HS-27A (cell line): ENCODE results near the gene FOXRED1.
"Not testable (repeated sequence)": the region's sequence is repeated elsewhere in the genome, so short reads cannot be mapped to it uniquely, and the experiment has no call there.

ENCODE experiments used
- DNase-seq: peaks from one replicate; pipeline ENCODE4 v3.0.0-alpha.2; 2012; ENCODE audit warnings: low read depth, missing footprints

The FOXRED1 gene

DNA sequence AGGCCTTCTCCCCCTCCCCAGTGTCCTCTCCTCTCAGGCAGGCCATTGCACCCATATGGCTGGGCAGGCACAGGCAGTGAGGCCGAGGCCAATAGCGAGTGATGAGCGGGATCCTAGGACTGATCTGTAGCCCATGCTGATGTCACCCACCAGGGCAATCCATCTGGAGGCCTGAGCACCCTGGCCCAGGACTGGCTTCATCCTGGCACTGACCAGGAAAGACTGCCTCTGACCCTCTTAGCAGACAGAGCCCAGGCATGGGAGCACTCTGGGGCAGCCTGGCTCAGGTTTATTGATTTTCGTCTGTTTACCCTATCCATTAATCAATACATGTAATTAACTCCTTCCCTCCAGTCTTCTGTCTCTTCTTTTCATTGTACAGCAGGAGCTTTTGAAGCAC, 8.8 kb downstream of the FOXRED1 start:
- DNase-seq = no peak

DNA sequence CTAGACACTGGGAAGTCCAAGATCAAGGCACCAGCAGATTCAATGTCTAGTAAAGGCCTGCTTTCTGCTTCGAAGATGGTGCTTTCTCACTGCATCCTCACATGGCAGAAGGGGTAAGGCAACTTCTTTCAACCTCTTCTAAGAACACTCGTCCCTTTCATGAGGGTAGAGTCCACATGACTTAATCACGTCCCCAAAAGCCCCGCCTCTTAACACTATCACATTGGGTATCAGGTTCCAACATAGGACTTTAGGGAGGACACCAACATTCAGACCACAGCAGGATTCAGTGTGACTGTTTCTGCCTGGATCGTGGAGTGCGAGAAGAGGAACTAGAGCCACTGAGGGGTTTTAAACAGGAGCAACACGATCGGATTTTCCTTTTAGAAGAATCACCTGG, 10.2 kb downstream of the FOXRED1 start:
- no peak for DNase-seq

DNA sequence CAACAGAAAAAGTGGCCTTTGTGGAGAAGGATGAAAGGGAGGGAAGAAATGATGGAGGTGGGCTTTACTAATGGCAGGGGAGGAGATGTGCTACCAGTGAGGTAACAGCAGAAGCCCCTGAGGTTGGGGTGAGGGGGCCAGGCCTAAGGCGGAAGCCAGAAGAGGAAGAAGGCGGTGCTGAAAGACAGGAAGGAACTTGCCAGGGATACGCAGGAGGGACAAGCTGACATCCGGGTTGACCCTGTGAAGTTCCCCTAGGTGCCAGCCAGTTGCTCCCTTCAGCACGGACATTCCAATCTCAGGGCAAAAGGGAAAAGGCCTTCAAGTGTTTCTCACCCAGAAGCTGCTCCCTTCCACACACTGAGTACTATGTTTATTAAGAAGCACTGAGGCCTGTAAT, 11.6 kb downstream of the FOXRED1 start:
- no peak for DNase-seq

DNA sequence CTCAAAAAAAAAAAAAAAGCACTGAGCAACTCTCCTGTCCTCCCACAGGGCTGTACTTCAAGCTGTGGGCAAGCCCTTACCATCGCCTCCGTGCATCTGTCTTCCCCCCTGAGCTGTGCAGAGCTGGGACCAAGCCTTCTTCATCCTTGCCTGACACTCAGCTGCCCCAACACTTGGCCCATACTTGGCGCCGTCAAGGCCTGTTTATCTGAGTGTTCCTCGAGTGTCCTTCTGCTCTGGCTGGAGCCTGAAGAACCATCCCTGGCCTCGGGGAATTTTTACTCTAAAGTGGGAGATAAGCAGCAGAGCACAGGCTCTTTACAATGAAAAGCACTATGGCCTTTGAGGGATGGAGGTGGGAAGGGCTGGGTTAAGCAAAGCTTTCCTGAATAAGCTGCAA, 12.3 kb downstream of the FOXRED1 start:
- DNase-seq = no peak

DNA sequence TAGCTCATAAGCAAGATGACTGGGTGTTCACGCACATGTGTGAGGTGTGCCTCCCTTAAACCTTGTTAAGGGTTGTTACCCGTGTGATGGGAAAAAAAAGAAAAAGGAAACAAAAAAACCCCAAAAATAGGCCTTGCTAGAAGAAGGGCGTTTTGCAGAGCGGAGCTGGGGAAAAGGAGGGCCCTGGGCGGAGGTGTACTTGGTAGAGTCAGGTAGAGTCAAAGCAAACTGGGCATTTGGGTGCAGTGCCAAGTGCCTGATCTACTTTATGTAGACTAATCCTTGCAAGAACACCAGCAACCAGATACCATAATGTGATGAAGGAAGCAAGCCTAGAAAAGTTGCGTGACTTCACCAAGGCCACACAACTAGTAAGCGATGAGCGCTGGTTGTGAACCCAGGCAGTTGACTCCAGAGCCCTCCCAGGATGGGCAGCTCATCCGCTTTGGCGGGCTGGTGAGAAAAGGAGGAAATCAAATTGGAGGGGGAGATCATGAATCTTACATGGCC, 12.8 kb downstream of the FOXRED1 start:
- DNase-seq = no peak

DNA sequence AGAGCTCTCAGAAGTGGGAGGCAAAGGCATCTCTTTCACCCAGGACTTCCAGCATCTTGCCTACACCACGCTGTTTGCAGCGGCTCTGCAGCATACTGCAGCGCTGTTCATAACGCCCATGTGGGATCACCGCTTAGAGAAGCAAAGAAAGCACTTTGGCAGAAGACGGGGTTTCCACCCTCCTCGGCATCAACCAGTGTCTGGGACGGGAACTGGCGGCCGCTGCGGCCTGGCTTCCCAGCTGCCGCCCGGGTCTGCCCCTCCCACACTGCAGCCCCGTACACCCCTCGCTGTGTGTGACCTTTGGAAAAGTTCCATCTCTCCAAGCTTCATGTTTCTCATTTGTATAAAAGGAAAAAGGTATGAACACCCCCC, 13.4 kb downstream of the FOXRED1 start:
- DNase-seq = no peak

DNA sequence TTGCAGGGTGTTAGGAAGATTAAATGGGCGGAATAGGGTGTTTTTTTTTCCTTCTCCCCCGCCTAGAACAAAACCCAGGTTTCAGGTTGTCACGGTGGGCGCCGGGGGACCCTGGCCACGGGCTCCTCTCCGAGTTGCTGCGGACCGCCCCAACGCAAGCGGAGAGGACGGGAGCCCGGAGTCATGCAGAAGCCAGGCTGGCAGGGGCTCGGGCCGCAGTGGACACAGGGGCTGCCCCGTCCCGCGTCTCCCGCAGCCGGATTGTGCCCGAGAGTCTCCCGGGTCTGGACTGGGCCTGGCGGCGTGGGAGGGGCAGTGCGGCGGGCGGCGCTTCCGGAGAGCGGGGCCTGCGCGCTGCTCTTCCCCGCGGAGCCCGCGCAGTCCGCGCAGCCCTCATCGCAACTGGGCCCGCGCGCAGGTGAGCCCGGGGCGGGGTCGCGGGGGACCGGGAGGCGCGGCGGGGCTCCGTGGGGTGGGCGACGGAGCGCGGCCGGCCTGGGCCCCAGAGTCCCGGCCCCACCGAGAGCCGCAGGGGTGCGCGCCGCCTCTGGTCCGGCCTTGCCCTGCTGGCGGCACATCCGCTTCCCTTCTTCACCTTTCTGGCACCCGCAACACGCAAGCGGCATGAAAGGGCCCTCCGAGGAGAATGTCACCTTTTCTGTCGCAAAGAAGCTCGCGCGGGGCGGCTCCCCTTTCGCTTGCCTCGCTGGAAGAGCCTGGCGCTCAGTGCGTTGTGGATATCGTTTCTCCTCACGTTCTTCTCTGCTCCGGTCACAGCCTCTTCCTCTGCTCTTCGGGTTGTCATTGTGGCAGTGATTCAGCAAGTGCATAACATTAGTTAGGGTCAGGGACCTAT, 14.0 kb downstream of the FOXRED1 start, which contains the start of gene TIRAP:
TSS of gene TIRAP (plus strand) at position 358 of the 856 bp plus-strand sequence. CDS start 7,802 bp downstream, outside the sequence.
- no peak for DNase-seq

DNA sequence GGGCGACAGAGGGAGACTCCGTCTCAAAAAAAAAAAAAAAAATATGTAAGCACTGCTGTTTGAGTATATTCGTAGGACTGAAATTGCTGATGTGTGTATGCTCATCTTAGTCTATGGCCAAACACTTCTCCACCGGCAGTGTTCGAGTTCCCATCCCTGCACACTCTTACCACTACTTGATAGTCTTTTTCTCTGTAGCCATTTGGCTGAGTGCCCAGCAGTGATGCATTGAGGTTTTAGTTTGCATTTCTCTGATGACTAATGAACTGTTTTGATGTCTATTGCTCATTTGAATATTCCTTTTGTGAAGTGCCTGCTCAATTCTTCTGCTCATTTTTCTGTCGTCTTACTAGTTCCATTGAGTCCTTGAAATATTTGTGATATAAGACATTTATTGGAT, 15.9 kb downstream of the FOXRED1 start:
- DNase-seq = peak; percentile 38

DNA sequence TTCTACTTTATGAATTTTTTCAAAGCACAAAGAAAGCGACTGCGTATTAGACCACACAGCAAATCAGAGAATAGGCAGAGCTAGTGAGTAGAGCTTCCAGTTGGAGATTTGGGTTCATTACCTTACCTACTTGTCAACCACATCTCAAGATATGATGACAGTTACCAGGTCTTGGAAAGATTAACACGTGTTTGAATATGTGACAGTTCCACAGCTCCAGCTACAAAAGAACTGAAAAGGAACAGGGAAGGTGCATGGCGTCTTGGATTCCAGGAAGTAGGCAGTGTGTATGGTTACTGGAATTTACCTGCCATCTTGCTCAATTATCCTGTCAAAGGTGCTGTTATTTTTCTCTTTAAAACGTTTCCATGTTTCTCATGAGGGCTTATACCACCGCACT, 19.3 kb downstream of the FOXRED1 start:
- no peak for DNase-seq

DNA sequence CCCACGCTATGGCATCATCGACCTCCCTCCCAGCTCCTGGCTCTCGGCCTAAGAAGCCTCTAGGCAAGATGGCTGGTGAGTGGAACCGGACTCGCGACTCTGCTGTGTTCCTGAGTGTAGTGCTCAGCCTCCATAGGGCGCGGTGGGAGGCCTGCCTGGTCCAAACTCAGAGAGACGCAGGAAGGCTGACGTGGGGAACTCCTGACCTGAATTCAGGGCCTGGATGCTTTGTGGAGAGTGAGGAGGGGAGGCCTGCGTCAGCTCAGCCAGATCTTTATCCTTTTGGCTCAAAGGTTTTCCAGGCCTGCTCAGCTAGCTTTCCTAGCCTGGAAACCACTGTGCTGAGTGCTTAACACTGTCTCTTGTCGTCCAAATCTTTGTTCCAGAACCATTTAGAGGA, 21.9 kb downstream of the FOXRED1 start:
- DNase-seq = no peak

DNA sequence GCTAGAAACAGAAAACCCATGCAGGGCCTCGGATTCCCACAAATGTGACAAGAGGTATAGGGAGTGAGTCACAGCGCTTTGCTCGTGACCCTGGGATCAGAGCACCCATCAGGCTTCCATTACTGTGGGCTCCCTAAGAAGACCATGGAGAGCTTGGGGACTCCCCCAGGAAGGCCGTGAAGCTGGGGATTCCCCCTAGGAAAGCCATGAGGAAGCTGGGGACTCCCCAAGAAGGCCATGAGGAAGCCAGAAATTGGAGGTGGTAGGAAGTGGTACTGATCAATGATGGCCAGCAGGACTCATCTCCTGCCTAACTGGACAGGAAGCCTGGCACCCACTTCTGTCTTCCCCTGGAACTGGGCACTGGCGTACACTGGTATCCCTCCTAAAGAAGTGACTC, 24.8 kb downstream of the FOXRED1 start:
- no peak for DNase-seq

DNA sequence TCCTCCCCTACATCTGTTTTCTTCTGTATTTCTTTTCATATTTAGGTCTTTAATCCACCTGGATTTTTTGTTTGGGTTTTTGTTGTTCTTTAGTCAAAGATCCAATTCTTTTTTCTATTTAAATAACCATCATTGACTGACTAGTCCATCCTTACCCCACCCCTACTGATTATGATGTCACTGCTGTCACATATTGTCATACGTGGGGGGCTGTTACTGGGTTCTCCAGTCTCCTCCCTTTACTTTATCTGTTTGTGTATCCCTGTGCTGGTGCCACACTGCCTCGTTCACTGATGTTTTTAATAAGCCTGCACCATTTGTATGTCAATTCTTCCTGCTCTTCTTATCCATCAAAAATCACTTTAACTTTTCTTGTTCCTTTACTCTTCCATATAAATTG, 28.1 kb downstream of the FOXRED1 start:
- DNase-seq = no peak

DNA sequence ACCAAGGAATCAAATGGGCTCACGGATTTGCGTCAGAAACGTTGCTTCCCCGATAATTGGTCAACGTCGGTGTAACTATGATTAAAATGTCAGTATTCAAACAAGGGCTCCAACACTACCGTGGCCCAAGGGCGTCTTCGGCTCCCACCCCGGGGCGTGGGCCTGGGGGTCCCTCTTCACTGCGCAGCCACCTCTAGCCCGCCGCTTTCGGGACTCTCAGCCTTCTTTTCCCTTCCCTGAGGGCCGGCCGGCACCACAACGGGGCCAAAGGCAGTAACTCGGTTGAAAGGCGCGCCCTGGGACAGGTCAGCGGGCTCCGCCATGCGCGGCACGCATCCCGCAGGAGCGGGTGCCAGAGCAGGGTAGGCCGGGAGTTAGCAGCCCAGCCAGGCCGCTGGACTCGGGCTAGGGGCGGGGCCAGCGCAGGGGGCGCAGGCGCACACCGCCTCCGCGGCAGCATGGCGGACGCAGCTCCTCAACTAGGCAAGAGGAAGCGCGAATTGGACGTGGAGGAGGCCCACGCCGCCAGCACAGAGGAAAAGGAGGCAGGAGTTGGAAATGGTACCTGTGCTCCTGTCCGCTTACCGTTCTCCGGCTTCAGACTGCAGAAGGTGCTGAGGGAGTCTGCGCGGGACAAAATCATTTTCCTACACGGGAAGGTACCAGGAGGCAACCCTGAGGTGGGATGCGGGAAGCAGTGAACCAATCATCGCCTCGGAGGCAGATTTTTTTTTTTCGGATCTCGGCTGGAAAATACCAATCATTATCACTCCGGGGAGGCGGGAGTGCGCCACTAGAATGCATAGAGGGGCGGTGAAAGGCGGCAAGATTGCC, 34.9 kb downstream of the FOXRED1 start, which contains the start of gene DCPS:
TSS of gene DCPS (plus strand) at position 438 of the 834 bp plus-strand sequence. CDS start at position 459, 21 bp downstream.
- no peak for DNase-seq

DNA sequence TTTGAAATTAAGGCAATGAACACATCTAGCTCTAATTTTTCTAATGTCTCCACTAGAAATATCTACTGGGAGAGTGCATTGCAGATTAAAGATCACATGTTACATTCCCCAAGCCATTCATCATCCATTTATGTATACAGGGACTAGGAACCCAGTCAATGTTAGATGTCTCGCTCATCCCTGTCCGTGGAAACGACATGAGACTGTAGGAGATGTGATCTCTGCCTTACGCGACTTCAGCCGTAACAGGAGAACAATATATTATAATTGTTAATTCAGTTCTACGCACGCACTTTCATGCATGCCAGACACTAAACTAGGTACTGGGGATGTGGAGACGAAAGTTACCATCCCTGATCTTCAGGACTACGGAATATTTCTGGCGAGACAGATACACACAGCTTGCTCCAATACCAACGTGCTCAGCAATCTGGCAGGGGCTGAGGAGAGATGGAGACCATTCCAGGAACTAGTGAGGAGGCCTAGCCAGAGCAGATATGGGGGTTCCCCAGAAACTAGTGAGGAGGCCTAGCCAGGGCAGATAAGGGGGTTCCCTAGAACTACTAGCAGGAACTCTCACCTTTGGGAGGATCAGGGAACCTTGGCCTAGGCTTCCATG, 35.6 kb downstream of the FOXRED1 start:
- no peak for DNase-seq

DNA sequence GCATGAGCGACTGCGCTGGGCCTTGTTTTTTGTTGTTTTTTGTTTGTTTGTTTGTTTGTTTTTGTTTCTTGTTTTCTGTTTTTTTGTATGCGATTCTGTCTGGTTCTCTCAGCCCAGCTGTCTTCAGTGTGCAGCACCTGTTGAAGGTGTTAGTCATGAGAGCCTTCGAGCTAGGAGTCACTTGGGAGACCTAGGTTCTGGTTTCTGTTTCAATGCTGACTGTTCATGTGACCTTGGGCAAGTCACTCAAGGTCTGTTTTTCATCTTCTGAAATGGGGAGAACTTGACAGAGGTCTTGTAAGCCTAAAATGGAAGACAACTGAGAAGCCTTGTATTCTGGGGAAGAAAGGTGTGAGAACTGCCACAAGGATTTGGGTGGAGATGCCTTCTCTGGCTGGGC, 36.7 kb downstream of the FOXRED1 start:
- DNase-seq = no peak

DNA sequence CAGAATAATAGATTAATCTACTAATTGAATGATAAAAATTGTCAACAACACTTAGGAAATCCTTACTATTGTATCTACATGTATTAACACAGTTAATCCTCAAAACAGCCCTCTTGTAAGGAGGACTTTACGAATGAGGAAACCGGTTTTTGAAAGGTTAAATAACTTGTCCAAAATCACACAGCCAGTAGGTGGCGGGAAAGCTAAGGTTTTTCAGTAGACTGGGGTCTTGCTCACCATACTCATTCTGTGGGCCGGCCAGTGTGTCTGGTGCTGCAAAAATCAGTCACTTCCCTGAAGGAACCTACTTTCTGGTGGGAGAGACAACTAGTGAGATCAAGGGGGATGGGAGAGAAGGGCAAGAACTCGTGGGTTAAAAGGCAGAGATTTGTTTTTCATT, 38.8 kb downstream of the FOXRED1 start:
- DNase-seq = no peak

DNA sequence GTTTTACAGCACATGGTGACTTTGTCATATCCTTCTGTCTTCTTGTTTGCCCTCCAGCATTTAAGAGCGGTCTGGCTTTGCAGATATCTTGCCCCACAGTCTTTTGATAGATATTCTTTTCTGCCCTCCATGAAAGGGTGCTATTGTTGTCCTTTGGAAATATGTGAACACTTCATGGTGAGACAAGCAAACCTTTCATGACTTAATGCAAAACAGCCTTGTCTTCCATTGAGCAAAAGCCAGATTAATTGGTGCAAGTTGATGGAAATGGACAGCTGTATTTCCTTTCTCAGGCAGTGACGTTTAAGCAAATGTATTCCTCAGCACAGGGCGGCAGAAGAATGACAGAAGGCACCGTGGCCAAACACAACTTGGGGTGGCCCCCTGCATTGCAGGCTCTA, 39.3 kb downstream of the FOXRED1 start:
- no peak for DNase-seq

DNA sequence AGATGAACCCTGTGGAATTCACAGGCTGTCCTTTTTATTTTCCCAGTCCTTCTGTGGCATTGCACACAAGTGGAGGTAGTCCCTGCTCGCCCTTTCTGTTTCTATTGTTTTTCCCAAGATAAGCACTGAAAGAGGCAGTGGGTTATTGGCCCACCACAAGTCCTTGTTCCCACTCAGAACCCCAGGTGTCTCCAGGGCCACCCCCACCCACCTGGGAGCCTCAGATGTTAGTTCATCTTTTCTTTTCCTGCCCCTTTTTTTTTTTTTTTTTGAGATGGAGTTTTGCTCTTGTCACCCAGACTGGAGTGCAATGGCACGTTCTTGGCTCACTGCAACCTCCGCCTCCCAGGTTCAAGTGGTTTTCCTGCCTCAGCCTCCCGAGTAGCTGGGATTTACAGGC, 39.8 kb downstream of the FOXRED1 start:
- not testable (repeated sequence) for DNase-seq

DNA sequence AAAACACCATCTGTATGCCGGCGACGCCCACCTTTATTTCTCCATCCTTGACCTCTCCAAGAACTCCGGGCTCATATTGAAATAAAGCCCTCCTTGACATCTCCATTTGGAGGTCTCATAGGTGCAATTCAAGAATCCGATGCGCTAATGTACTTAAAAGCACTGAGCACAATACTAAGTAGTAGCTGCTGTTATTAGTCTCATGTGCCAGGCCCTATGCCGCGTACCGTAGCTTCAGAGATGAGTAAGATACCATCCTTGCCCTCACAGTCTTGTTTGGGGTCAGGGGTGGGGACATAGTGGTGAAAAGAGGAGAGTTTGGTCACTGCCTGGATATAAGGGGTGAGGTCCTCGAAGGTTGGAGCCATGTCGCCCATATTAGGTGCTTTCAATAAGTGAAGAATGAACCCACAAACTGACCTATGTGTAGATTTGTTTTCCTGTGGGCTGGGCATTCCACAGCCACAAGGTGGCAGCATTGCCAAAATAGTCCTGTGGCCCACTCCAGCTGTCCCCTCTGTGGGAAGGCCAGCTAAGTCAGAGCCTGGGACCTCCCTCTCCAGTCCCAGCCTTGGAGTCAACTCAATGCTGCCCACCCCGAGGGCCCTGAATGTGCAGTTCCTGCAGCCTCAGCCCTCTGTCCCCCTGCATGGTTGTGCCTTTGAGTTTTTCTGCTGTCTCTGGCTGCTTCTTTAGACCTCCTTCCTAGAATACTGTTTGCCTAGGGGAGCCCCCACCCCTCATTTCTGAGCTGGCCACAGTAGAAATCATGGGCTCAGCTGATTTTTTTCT, 41.4 kb downstream of the FOXRED1 start:
- DNase-seq = no peak

DNA sequence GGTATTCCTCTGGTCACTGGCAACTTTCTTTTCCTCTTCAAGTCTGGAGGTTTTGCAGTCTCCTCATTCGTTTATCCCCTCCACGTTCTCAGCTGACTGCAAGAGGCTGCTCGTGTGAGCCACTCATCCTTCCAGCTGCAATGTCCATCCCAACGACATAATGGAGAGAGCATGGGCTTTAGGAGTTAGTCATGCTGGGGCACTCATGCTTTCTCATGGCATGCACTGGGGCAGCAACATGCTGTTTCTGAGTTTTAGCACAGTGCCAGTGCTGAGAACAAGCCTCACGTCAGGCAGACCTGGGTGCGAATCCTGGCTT, 42.0 kb downstream of the FOXRED1 start:
- no peak for DNase-seq

DNA sequence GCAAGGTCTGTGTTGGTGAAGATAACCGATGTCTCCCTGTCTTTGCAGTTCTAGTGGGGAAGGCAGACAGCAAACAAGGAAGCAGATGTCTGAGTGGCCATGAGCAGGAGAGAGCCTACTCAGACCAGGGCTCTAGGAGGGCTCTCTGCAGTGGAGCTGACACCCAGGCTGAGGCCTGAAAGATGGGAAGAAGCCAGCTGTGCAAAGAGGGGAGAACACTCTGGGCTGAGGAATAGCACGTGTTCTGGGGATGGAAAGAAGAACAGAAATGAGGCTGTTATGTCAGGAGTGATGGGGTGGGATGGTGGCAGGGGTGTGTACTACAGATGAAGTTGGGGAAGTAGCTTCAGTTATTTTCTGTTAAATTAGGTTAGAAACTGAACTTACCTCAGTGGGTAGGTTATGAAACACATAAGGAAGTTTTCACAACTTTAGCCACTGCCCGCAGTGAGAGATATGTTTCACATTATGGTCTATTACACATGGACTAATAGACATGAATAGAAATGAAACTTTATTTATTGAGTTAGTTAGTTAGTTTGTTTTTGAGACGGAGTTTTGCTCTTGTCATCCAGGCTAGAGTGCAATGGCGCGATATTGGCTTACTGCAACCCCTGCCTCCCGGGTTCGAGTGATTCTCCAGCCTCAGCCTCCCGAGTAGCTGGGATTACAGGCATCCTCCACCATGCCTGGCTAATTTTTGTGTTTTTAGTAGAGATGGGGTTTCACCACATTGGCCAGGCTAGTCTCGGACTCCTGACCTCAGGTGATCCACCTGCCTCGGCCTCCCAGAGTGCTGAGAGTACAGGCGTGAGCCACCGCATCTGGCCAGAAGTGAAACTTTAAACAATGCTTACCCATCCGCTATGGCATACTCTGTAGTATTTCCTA, 42.7 kb downstream of the FOXRED1 start:
- DNase-seq = no peak
